Sciatic nerve (tissue), 2 donors: ENCODE results near the gene OBI1. TPM values are rescaled to one million over a fixed set of nuclear protein-coding genes. Genes with fewer than 3 reads are reported as not detected.
A peak's percentile ranks its signal among the peaks of the same experiment; 100 is the strongest.

Experiments used
- ATAC-seq: fragments of 200-7000 bp; cut with Tn5 transposase; one replicate; pipeline ENCODE4 v1.9.1; 2020; ENCODE audit warnings: mild to moderate bottlenecking, moderate library complexity
- DNase-seq: peaks from one replicate; pipeline ENCODE4 v3.0.0-alpha.2; 2020; ENCODE audit warnings: low spot score
- intact Hi-C: fragments of 100-400 bp; cut with DNase I; formaldehyde crosslinking; loops from one replicate; pipeline ENCODE4 v1.14.2; 2022
- total RNA-seq: library from RNA; stranded (reverse); fragmentation: NEBNext Ultra II Directional; extraction: Animal tissue kit (Norgen Biotek cat#: 25700); gene quantifications from one replicate; pipeline ENCODE4 v1.2.1, GENCODE V29; 2021
- donor health status: DM: no; HTN: no; CAD: no.
- donor health status: DM: no; HTN: no; CAD: no.

Gene OBI1
- total RNA-seq, 1 donor from 2014 or later = 11.6 TPM

DNA sequence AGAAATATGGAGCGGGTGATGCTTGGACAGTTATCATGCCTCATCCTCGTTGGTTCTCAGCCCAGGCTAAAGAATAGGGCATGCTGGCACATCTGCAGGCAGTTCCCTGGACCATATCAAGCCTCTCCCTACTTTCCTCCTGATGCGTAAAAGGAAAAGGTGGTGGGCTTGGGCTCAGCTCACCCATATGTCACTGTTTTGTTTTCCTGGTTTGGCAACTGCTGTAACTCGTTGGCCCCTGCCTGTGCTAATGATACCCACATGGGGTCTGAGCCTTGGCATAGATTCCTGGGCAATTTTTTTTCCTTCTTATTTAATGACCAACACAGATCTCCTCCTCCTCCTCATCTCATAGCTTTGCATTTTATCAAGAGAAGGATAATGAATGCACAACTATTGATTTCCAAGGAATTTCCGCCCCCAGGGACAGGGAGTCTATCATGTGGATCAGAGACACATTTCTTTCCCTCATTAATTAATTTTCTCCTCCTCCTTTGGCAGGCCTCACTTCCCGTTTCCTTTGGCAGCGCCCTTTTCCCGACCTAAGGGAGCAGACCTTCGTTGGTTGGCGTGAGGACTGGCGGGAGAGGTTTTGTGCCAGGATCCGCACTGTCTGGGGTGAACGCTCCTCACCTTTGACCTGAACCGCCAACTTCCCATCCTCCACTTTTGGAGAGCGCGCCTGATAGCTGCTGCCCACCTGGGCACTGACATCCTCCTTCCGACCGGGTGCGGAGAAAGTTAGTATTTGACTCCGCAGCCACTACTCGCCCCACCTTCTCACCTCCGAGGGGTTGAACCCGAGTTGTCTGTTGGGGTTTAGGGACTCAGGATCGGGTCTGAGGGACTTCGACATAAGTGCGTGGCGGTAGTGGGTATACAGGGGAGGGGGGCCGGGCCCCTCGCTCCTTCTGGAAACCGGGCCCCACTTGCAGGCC is 52.2 kb downstream of the OBI1 start:
- DNase-seq (no peak), ATAC-seq (no peak)
- intact Hi-C loops = no loop called here

DNA sequence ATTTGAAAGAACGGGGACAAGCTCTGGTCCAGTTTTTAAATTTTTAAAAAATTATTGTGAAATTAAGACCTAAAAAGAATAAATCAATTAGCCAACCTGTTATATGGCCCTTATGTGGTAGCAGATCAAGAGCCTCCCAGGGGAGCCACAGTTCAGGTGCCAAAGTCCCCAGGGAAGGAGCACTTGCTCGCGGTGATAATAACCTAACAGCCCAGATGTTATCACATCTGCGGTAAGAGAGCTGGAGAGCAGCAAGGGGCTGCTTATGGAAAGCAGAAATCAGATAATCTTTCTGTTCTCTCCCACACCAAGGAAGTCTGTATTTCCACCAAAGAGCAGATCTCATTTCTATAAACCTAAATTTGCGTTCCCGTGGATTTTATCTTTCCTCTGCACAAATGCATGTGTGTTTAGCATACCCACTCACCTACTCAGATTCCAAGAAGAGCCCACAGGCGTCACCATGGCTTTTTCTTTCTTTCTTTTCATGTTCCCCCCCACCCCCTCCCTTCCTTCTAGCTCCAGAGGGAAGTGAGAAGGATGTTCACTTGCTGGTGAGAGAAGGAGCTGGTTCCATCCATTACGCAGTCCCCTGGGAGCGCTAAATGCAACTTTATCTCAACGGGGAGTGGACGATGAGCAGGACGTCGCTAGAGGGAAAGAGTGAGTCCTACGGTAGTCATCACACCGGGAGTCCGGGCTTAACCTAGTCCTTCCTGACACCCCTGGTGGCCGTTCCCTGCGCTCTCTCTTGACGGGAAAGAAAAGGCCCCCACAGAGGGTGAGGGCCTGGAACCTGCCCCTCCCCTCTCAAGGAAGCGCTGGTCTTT is 54.0 kb downstream of the OBI1 start:
- intact Hi-C loops = no loop called here
- ATAC-seq (no peak), DNase-seq (no peak)

DNA sequence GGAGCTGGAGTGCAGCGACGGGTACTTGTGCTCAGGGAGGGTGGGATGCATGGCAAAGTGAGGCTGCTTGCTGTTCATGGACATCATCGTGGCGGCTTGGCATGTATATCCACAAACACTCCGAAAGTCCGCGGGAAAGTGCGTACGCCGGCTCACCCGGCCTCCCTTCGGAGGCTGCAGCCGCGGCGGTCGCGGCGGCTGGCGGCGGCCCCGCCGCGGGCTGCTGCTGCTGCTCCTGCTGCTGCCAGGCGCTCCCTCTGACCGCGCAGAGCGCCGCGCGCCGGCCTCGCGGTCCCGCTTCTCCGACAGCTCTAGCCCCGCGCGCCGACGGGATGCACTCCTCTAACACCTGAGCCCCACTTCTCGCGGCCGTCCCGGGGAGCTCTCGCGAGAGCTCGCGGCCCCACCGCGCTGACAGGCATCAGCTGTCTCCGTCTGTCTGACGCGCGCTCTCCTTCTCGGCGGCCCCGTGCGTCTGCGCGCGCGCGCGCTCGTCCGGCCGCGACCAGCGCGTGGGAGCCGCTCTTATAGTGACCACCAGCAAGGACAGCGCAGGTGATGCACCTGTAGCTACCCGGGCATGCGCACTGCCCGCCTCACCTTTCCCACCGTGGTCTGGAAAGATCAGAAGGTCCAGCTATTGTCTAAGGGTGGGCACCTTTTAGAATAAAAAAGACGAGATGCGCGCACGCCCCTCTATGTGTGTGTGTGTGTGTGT is 55.6 kb downstream of the OBI1 start, which contains the start of gene POU4F1:
Gene POU4F1, minus strand, starts transcription at position 313 of the 718 bp plus-strand sequence. Its CDS starts 226 bp downstream, at position 87.
- ATAC-seq = no peak
- intact Hi-C loops = no loop called here
- DNase-seq = peak; percentile 56

DNA sequence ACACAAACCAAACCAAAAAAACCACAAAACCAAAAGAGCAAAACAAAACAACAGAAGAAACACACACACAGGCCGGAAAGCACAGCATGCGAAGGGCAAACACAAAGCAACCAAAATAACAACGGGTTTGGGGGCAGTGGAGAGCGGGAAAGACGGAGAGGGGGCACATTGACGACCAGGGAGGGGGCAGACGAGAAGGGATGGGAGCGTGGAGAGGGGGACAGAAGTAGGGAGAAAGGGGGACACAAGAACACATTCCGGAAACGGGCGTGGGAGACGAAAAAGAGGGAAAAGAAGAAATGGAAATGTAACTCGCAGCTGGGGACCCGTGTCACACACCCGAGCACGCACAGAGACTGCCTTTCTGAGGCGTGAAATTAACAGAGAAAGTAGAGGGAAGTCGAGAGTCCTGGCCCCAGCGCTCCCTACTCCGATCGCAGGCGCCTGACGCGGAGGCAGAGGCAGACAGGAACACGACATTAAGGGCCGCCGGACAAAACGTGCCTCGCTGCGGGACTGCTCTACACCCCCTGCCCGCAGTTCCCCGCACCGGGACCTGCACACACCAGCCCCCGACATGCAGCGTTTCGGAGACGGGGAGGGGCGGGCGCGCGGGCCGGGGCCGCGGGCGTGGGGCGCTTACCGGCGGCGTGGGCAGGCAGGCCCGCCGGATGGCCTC is 56.3 kb downstream of the OBI1 start:
- intact Hi-C loops = no loop called here
- no peak for DNase-seq
- ATAC-seq = no peak

DNA sequence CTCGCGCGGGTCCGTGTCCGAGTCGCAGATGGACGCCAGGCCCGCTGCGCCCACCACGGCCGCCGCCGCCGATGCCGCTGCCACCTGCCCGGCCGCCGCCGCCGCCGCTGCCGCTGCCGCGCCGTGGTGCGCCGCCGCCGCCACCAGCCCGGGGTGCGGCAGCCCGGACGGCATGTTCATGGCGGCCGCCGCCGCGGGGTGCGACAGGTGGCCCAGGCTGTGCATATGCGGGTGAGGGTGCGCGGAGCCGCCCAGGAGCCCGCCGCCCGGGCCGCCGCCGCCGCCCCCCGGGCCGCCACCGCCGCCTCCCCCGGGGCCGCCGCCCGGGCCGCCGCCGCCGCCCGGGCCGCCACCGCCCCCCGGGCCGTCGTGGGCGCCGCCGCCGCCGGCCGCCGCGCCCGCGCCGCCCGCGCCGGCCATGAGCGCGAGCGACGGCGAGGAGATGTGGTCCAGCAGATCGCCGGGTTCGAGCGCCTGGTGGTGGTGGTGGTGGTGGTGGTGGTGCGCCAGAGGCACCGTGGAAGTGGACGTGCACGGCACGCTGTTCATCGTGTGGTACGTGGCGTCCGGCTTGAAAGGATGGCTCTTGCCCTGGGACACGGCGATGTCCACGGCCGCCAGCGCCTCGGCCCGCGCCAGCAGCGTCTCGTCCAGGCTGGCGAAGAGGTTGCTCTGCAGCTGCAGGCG is 56.9 kb downstream of the OBI1 start:
- ATAC-seq (no peak), DNase-seq (no peak)
- intact Hi-C loops = no loop called here

DNA sequence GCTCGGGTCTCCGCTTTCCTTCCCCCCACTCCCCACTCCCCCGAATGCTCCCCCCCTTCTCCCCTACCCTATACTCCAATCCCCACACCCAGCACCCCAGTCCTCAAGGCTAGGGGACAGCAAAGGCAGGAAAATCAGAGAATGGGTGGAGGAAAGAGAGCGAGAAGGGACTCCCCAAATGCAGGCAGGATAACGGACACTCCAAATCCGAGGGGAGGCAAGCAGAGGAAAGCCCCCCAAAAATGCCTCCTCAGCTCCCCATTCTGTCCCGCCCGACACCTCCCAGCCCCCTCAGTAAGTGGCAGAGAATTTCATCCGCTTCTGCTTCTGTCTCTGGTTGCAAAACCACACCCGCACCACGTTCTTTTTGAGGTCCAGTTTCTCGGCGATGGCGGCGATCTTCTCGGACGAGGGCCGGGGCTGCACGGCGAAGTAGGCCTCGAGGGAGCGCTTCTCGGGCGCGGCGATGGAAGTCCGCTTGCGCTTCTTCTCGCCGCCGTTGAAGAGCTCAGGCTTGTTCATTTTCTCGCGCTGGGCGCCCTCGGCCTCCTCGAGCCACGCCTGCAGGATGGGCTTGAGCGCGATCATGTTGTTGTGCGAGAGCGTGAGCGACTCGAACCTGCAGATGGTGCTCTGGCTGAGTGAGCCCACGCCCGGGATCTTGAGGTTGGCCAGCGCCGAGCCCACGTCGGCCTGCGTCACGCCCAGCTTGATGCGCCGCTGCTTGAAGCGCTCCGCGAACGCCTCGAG is 57.7 kb downstream of the OBI1 start:
- intact Hi-C loops = no loop called here
- DNase-seq (no peak), ATAC-seq (peak; percentile 45)

DNA sequence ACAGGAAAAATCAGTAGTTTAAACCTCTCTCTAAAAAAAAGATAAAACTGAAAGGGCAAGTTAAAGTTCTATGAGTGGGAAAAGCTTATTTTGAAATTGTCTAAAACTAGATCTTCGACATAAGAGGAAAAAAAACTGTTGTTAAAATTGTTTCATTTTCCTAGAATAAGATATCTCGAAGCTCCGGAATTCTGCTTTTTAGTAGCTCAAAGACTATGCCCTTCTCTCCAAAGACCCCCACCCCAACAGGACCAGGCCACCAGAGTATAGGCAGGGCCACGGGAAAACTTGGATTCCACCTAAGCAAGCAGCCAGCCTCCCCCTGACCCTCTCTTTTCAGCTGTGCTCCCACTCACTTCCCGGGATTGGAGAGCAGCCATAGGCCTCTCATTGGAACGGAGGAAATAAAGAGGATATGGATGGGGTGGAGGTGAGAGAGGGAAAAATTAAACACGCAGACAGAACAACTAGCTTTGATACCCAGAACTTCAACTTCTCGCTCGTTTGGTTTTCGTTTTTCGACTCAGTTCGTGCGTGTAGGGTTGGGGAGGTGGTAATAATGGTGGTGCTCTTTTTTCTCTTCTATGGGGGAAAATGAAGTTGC is 58.6 kb downstream of the OBI1 start:
- intact Hi-C loops = no loop called here
- DNase-seq (no peak), ATAC-seq (no peak)

DNA sequence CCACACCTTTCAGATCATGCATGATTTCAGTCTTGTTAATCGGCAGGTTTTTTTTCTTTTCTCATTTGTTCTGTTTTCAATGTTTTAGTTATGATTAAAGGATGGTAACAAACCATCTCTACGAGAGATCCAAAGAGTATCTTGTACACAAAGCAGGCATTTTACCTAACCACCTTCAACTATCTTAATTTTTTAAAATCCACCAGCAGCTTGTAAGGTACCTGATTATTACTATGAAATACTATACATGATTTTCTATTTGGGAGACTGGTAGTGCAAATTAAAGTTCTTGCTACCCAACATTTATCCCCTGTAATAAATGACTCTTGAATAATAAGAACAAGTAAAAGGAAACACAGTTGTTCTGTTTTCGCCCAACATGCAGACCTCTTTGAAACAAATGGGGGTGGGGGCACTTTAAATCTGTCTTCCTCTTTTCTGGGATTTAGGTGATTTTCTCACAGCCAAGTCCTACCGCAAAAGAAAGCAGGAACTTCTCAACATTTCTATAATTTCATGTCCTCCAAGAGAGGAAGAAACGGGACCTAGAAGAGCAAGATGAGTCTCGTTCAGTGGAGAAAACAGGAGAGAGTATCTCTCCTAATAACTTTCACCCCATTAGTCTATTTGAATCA is 59.2 kb downstream of the OBI1 start:
- ATAC-seq (no peak), DNase-seq (no peak)
- intact Hi-C loops = no loop called here

DNA sequence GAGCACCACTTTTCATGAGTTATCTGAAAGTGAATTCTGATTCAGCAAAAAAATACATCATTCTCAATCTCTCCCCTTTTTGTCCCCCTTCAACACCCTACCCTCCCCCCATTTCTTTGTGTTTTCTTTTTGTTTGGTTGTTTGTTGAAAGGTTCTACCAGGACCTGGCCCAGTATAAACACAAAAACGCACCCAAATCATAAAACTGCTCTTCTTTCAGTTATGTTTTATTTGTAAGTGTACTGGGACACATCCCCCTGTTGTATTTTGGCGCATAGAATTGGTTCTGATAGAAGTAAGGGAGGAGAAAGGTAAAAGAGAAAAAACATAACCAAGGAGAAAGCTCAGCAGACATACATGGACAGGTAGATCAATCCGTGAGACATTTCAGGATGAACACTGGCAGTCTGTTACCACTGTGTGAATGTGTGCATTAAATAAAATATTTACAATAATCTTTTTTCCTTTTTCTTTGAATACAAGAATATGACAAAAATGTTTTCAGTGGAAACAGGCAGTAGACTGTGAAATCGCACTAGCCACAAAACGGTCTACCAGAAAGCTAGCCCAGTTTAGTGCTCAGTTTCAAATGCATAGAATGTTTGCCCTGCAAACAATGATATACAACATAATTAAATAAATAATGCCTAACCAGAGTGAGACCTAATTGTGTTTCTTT is 59.9 kb downstream of the OBI1 start:
- DNase-seq (no peak), ATAC-seq (no peak)
- intact Hi-C loops = no loop called here

DNA sequence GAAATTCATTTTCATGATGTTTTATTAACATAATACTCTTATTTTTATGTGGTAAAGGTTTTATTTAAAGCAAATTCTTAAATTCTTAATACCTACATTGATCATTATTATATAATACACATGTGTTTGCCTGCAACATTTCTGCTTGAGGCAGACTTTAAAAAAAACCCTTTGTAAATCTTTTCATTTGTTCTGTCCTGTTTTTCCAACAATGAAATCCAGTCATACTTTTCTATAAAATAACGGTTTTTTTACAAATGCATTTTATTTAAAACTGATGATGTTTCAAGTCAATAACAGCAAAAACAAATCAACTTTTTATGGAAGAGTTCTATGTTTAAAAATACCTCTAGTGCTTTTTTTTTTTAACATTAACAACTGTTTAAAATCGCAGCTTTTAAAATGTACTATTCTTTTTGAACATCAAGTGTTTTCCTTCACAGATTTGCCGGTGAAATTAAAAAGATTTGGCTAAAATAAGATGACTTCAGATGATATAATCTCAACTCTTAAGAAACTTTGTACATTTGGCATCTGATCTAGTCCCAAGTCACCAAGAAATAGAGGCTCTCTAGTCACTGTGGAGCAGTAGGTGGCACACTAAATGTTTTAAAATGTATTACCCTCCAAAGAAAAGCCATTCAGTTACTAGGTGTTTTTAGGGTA is 60.7 kb downstream of the OBI1 start:
- DNase-seq (no peak), ATAC-seq (no peak)
- intact Hi-C loops = no loop called here

DNA sequence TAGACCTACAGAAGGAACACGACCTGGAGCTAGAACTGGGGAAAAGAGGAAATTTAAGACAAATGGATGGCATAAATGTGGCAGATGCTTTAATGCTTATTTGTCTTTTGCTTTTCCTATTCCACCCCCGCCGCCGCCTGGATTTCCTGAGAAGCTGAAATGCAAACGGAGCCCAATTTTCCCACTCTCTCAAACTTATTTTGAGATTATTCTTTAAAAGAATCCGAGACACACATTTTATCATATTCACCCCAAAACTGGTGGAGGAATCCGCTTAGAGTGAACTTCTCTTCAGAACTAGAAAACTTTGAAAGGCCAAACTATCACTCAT is 61.4 kb downstream of the OBI1 start:
- intact Hi-C loops = no loop called here
- ATAC-seq = no peak

DNA sequence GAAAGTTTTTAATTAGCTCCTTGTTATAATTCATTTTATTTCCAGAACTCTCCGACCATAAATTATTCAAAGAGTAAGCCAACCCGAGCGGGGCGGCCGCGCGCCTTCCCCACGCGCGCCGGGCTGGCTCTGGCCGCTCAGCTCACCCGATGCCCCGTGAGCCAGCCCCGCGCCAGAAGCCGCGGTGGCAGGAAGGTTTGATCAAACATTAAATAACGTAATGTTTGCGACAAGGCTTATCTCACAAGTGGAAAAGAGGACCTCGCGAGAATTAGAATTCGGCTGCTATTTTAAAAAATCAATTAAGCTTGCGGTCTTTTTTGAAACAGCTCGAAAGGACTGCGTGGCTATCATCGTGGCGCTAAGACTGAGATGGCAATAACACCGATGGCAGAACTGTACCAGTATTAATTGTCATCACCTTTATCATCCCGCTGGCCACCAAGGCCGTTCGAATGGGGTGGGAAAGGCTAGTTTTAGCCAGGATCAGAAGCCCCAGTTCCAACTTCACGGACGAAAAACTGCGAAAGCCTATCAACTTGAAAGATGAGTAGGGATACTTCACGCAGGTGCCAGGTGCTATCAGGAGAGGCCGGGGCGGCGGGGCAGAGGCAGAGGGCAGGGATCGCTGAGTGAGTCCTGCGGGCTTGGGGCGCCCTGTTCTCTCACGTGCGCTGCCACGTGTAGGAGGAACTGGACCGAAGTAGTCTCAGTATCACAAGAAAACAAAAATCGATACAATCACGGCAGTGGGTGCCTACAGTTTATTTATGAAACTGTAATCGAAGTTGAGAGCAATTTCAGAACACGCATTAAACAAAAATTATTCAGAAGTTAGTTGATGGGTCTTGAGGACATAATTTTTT is 62.0 kb downstream of the OBI1 start:
- intact Hi-C loops = no loop called here
- ATAC-seq (no peak), DNase-seq (no peak)

More for the DNA sequence above, 61.4 kb downstream of the OBI1 start:
- DNase-seq = no peak

DNA sequence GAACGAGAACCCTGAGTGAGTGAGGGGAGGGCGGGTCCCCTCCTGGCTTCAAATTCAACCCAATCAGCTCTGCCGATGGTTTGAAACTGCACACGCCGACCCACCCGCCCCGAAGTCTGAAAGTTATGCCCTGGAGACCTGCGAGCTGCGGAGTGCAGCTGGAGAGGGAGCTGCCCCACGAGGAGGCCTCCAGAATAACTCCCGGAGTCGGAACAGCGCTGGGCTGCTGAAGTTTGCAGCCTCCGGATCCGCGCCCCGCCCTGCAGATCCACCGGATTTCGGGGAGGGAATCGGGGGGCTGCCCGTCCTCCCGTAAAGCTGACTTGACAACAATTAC is 62.6 kb downstream of the OBI1 start:
- intact Hi-C loops = no loop called here
- ATAC-seq = no peak
- no peak for DNase-seq

DNA sequence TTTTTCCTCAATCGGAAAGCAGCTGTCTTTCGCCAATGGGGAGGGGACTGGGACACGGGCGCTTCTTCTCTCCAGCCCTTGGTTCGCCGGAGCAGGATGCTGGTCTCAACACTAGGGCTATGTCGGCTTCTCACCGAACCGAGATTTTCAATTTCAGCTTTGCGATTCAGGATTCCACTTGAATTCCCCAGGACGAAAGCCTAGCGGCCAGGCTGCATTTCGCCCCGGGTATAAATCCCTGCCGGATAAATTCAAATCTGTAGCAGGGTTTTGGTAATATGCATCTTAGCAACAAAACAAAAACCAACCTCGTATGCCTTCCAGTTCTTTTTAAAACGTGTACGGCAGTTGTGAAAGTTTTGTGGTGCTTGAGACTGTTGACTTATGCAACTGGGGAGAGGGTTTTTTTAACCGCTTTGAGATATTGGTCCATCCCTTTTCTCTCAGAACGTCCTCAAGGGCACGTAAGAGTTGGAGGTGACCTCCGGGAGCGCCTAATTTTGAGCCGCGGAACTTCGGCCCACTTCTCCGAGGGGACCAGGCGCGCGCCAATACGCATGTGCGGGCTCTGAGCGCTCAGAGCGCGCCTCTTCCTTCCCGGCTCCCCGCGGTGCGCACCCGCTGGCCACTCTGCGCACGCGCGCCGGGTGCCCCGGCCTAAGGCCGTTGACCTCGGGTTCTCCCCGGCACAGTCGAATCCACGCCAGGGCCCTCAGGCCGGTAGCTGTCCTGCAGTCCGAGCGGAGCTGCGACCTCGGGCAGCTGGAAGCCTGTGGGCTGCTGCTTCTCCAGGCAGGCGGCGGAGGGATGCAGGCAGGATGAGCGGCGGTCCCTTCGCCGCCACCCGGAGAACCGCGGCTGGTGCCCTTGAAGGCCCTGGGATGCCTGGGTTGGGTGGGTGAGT is 63.2 kb downstream of the OBI1 start:
- no peak for DNase-seq
- no peak for ATAC-seq
- intact Hi-C loops = no loop called here
